ENCODE results near the gene FARS2. TPM values are rescaled to one million over a fixed set of nuclear protein-coding genes. Genes with fewer than 3 reads are reported as not detected.

The FARS2 gene
- total and polyA plus RNA-seq, 2 of the 13 experiments (the other 11 are each of a cell fraction or from before 2014, with no cell fraction given): 15.4 to 26.0 TPM

DNA sequence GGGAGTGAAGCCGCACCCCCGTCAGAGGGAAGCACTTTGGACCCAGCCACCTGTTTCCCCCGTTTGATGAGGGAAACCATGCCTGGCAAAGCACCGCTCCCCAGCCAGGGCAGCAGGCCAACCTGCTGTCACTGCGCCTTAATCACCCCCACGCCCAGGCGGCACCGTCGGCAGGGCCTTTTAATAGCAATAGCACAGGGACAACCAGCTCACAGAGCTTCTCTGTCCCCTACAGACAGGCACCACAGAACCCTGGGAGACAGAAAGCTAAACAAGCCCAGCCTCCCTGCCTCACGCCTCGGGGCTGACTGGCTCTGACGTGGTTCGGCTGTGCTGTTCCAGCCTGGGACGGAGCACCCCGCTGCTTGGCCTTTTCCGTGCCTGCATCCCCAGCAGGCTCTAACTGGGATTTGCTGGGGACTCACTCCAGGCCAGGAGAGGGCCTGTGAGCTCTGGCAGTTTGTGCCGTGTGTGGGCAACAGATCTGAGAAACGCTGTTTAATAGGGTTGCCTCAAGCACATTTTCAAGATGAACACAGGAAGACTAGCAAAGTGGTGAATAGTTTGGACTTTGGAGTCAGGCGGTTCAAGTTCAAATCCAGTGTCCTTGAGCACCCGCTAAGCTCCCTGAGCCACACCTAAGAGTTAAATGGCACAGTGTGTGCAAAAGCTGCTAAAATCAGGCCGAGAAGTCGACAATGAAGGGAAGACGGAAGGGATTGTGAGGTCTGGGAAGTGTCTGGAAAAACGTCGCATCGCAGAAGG is 521.7 kb downstream of the FARS2 start:
- no peak overlapping the region for H3K4me3 ChIP-seq (replicated peaks in 1 of 3; ENCODE audit: insufficient read depth in 1 of 3, low read depth in 2 of 3, low read length in 3 of 3)
- in situ Hi-C loops (cut with HindIII; ENCODE audit: extremely low pct_ligation_motif_present, low pct_unique_long_range_greater_than_20kb): no loop called here
- no peak overlapping the region for H3K4me2 ChIP-seq (ENCODE audit: low read depth, low read length)
- peaks cover 5 to 23% of the 10 kb centered on the region in 2 experiments; a peak in 3 of 5 replicates for H3K27me3 ChIP-seq (ENCODE audit: control insufficient read depth in 1 of 2, insufficient read depth in 2 of 2, low read length in 2 of 2)
- no peak overlapping the region for H3K9ac ChIP-seq (ENCODE audit: insufficient read depth, low read depth, low read length)
- no peaks in the 10 kb centered on the region for H3K79me2 ChIP-seq (ENCODE audit: insufficient read depth, low read length)
- WGBS (ENCODE audit: low lambda C conversion rate): 62% methylated on average over 26 of the region's 26 CpGs
- no peak for TF ChIP-seq ELF3 (CRISPR knock-in tag; IDR thresholded peaks at IDR 0.05)
- TF ChIP-seq, protein P1, sequence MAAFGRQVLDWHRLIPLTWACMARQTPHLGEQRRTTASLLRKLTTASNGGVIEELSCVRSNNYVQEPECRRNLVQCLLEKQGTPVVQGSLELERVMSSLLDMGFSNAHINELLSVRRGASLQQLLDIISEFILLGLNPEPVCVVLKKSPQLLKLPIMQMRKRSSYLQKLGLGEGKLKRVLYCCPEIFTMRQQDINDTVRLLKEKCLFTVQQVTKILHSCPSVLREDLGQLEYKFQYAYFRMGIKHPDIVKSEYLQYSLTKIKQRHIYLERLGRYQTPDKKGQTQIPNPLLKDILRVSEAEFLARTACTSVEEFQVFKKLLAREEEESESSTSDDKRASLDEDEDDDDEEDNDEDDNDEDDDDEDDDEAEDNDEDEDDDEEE (CRISPR knock-in tag; IDR thresholded peaks at IDR 0.05): no peak
- TF ChIP-seq SRY (CRISPR knock-in tag; IDR thresholded peaks at IDR 0.05): no peak
- TF ChIP-seq HDAC6 (IDR thresholded peaks at IDR 0.05; ENCODE audit: low read depth, low read length): no peak
- TF ChIP-seq, protein P2, sequence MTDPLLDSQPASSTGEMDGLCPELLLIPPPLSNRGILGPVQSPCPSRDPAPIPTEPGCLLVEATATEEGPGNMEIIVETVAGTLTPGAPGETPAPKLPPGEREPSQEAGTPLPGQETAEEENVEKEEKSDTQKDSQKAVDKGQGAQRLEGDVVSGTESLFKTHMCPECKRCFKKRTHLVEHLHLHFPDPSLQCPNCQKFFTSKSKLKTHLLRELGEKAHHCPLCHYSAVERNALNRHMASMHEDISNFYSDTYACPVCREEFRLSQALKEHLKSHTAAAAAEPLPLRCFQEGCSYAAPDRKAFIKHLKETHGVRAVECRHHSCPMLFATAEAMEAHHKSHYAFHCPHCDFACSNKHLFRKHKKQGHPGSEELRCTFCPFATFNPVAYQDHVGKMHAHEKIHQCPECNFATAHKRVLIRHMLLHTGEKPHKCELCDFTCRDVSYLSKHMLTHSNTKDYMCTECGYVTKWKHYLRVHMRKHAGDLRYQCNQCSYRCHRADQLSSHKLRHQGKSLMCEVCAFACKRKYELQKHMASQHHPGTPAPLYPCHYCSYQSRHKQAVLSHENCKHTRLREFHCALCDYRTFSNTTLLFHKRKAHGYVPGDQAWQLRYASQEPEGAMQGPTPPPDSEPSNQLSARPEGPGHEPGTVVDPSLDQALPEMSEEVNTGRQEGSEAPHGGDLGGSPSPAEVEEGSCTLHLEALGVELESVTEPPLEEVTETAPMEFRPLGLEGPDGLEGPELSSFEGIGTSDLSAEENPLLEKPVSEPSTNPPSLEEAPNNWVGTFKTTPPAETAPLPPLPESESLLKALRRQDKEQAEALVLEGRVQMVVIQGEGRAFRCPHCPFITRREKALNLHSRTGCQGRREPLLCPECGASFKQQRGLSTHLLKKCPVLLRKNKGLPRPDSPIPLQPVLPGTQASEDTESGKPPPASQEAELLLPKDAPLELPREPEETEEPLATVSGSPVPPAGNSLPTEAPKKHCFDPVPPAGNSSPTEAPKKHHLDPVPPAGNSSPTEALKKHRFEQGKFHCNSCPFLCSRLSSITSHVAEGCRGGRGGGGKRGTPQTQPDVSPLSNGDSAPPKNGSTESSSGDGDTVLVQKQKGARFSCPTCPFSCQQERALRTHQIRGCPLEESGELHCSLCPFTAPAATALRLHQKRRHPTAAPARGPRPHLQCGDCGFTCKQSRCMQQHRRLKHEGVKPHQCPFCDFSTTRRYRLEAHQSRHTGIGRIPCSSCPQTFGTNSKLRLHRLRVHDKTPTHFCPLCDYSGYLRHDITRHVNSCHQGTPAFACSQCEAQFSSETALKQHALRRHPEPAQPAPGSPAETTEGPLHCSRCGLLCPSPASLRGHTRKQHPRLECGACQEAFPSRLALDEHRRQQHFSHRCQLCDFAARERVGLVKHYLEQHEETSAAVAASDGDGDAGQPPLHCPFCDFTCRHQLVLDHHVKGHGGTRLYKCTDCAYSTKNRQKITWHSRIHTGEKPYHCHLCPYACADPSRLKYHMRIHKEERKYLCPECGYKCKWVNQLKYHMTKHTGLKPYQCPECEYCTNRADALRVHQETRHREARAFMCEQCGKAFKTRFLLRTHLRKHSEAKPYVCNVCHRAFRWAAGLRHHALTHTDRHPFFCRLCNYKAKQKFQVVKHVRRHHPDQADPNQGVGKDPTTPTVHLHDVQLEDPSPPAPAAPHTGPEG (CRISPR knock-in tag; IDR thresholded peaks at IDR 0.05): no peak
- peak; percentile 26; the same call in 1 of the 2 replicates for TF ChIP-seq HNF4A (CRISPR knock-in tag; IDR thresholded peaks at IDR 0.05)
- TF ChIP-seq HIVEP1 (CRISPR knock-in tag; IDR thresholded peaks at IDR 0.05): no peak
- TF ChIP-seq, protein P3, sequence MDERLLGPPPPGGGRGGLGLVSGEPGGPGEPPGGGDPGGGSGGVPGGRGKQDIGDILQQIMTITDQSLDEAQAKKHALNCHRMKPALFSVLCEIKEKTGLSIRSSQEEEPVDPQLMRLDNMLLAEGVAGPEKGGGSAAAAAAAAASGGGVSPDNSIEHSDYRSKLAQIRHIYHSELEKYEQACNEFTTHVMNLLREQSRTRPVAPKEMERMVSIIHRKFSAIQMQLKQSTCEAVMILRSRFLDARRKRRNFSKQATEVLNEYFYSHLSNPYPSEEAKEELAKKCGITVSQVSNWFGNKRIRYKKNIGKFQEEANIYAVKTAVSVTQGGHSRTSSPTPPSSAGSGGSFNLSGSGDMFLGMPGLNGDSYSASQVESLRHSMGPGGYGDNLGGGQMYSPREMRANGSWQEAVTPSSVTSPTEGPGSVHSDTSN (CRISPR knock-in tag; IDR thresholded peaks at IDR 0.05): no peak
- TF ChIP-seq GABPA (IDR thresholded peaks at IDR 0.05; ENCODE audit: low read depth, low read length): no peak
- TF ChIP-seq GABPA (CRISPR knock-in tag; IDR thresholded peaks at IDR 0.05; ENCODE audit: low read depth): no peak
- FAIRE-seq: peak; percentile 4
- intact Hi-C loops (cut with micrococcal nuclease; ENCODE audit: unreplicated experiment): no loop called here
- ATAC-seq: peak; percentile 49
- no peak overlapping the region for H2AFZ ChIP-seq (ENCODE audit: low read length)
- ChIA-PET CTCF (ENCODE audit: low intra/inter-chr PET ratio, low total read pairs) (no interaction called here), POLR2A (no interaction called here)
- H3K4me1 ChIP-seq (ENCODE audit: insufficient read depth, low read length): peaks cover 7% of the 10 kb centered on the region
- DNase-seq (ENCODE audit: low spot score): peak; percentile 12
- no peaks in the 10 kb centered on the region for H4K20me1 ChIP-seq (ENCODE audit: insufficient read depth, low read length)
- H3K27ac ChIP-seq (ENCODE audit: extremely low read length, insufficient read depth, low read length): no peak overlapping the region
- no peaks in the 10 kb centered on the region for H3K36me3 ChIP-seq (replicated peaks in 1 of 2; ENCODE audit: control insufficient read depth in 1 of 2, insufficient read depth in 2 of 2, low read length in 2 of 2)
- H3K9me3 ChIP-seq (ENCODE audit: low read length): no peaks in the 10 kb centered on the region
- BruUV-seq (replicated peaks): no TSS peak

Measured in HepG2 (cell line).